HepG2 (cell line): Measurements from ENCODE around the gene LSM12. TPM values are rescaled to one million over a fixed set of nuclear protein-coding genes. Genes with fewer than 3 reads are reported as not detected.

ENCODE experiments used
- ARID4A ChIP-seq: sonication (generic); formaldehyde crosslinking; IDR thresholded peaks from 2 replicates; pipeline ENCODE4 v1.5.0; 2020; ENCODE audit warnings: mild to moderate bottlenecking, missing genetic modification reagents, borderline replicate concordance
- EZH2 ChIP-seq: conservative IDR thresholded peaks from 2 replicates; pipeline ENCODE4 v1.6.1; 2012; ENCODE audit warnings: mild to moderate bottlenecking, low read depth, low read length, moderate library complexity
- HDAC6 ChIP-seq: fragments of 200-600 bp; sonication (generic); IDR thresholded peaks from 2 replicates; pipeline ENCODE4 v1.7.0; 2017; ENCODE audit warnings: mild to moderate bottlenecking, antibody characterized with exemption, low read length, low read depth
- HINFP ChIP-seq: sonication (generic); formaldehyde crosslinking; IDR thresholded peaks from 2 replicates; pipeline ENCODE4 v1.4.0; 2020; ENCODE audit warnings: low read depth, mild to moderate bottlenecking, missing genetic modification reagents
- PAX8 ChIP-seq: sonication (generic); formaldehyde crosslinking; IDR thresholded peaks from 2 replicates; pipeline ENCODE4 v1.8.0; 2022; ENCODE audit warnings: mild to moderate bottlenecking, missing genetic modification reagents, borderline replicate concordance
- PRDM15 ChIP-seq: sonication (generic); formaldehyde crosslinking; IDR thresholded peaks from 2 replicates; pipeline ENCODE4 v1.4.0; 2020; ENCODE audit warnings: missing genetic modification reagents
- U2AF1 ChIP-seq: fragments of 200-400 bp; formaldehyde crosslinking; optimal IDR thresholded peaks from 2 replicates; pipeline ENCODE3; 2017; ENCODE audit warnings: mild to moderate bottlenecking, low read depth, low read length
- ZNF549 ChIP-seq: sonication (generic); formaldehyde crosslinking; IDR thresholded peaks from 2 replicates; pipeline ENCODE4 v1.5.0; 2020; ENCODE audit warnings: missing genetic modification reagents
- ZNF704 ChIP-seq: sonication (generic); formaldehyde crosslinking; IDR thresholded peaks from 2 replicates; pipeline ENCODE4 v1.8.1; 2023; ENCODE audit warnings: mild to moderate bottlenecking, inconsistent platforms, moderate library complexity, missing genetic modification reagents, borderline replicate concordance
- ZNF800 ChIP-seq: sonication (generic); formaldehyde crosslinking; IDR thresholded peaks from 2 replicates; pipeline ENCODE4 v1.4.0; 2020; ENCODE audit warnings: missing genetic modification reagents
- ZNF839 ChIP-seq: sonication (generic); formaldehyde crosslinking; IDR thresholded peaks from 2 replicates; pipeline ENCODE4 v1.4.0; 2020; ENCODE audit warnings: missing genetic modification reagents, mild to moderate bottlenecking, borderline replicate concordance
- ZSCAN30 ChIP-seq: sonication (generic); formaldehyde crosslinking; IDR thresholded peaks from 2 replicates; pipeline ENCODE4 v1.5.0; 2020; ENCODE audit warnings: mild to moderate bottlenecking, missing genetic modification reagents
- polyA plus RNA-seq, 8 experiments: library from polyadenylated mRNA; depleted of rRNA in 3 of 8; stranded (reverse) in 7 of 8; unstranded in 1 of 8; fragments of >200 nt; fragmentation: Illumina TruSeq in 4 of 8; extraction: Trizol in 4 of 8; gene quantifications; 2 replicates each; pipeline versions ENCODE4 v1.2.1 to v1.2.3, GENCODE V29; 2011 to 2016; ENCODE audit warnings: low read depth in 4 of 8, missing spikeins in 1 of 8, mixed read lengths in 1 of 8; ENCODE audit not compliant: insufficient read depth in 1 of 8
- total RNA-seq, 5 experiments: library from RNA; depleted of rRNA; stranded (reverse); fragments of >200 nt; fragmentation: Illumina TruSeq; extraction: Trizol; gene quantifications; 2 replicates each; pipeline ENCODE4 v1.2.3, GENCODE V29; 2016; ENCODE audit warnings: low read depth in 1 of 5

LSM12 gene
- total and polyA plus RNA-seq, 2 of the 13 experiments (the other 11 are each of a cell fraction or from before 2014, with no cell fraction given): 52.8 to 55.7 TPM

GRCh38 chr17:43994272-43995149 lies 72.0 kb downstream of the LSM12 start (continued):
- TF ChIP-seq HDAC6: no peak
- TF ChIP-seq ARID4A (CRISPR knock-in tag): no peak; the same call in 1 of the 2 replicates
- no peak for TF ChIP-seq ZNF839 (CRISPR knock-in tag)
- no peak for TF ChIP-seq ZNF549 (CRISPR knock-in tag)
- no peak for TF ChIP-seq U2AF1
- peak; percentile 60; the same call in 1 of the 2 replicates for TF ChIP-seq HINFP (CRISPR knock-in tag)
- no peak; the same call in 1 of the 2 replicates for TF ChIP-seq ZNF800
- TF ChIP-seq ZSCAN30 (CRISPR knock-in tag): no peak
- TF ChIP-seq EZH2: peak; percentile 85; the same call in 1 of the 2 replicates
- TF ChIP-seq PRDM15: no peak
- TF ChIP-seq ZNF704 (CRISPR knock-in tag): no peak
- no peak; the same call in 1 of the 2 replicates for TF ChIP-seq PAX8 (CRISPR knock-in tag)
